SJSA1 (cell line): ENCODE measurements around the gene ZNF423. TPM values are rescaled to one million over a fixed set of nuclear protein-coding genes. Genes with fewer than 3 reads are reported as not detected.
A peak's percentile ranks its signal among the peaks of the same experiment; 100 is the strongest.

Experiments
- DNase-seq, 2 experiments: peaks; one replicate each; pipeline ENCODE4 v3.0.0-alpha.2; 2015 to 2020; ENCODE audit warnings: low spot score in 2 of 2, low read depth in 1 of 2
- H3K27ac ChIP-seq: fragments of 250-450 bp; sonication (Bioruptor Pico); 2 replicates; pipeline ENCODE4 v1.5.1; 2020; ENCODE audit warnings: mild to moderate bottlenecking, moderate library complexity
- H3K27me3 ChIP-seq: fragments of 250-450 bp; sonication (Bioruptor Pico); replicated peaks from 2 replicates; pipeline ENCODE4 v1.5.1; 2020; ENCODE audit warnings: mild to moderate bottlenecking, moderate library complexity
- H3K36me3 ChIP-seq: fragments of 250-450 bp; sonication (Bioruptor Pico); 2 replicates; pipeline ENCODE4 v1.5.1; 2020; ENCODE audit warnings: mild to moderate bottlenecking
- H3K4me1 ChIP-seq: fragments of 250-450 bp; sonication (Bioruptor Pico); replicated peaks from 2 replicates; pipeline ENCODE4 v1.6.1; 2021; ENCODE audit warnings: mild to moderate bottlenecking
- H3K4me3 ChIP-seq: fragments of 250-450 bp; sonication (Bioruptor Pico); 2 replicates; pipeline ENCODE4 v1.5.1; 2020; ENCODE audit warnings: mild to moderate bottlenecking
- H3K9me3 ChIP-seq: fragments of 250-450 bp; sonication (Bioruptor Pico); replicated peaks from 2 replicates; pipeline ENCODE4 v1.5.1; 2020; ENCODE audit warnings: mild to moderate bottlenecking
- total RNA-seq: library from RNA; depleted of rRNA; stranded (reverse); fragments of >200 nt; shearing (Covaris generic); gene quantifications from 2 replicates; pipeline ENCODE4 v1.2.3, GENCODE V29; 2014

ZNF423 gene
- total RNA-seq, 1 experiment from 2014 or later, result 5.4 TPM

DNA sequence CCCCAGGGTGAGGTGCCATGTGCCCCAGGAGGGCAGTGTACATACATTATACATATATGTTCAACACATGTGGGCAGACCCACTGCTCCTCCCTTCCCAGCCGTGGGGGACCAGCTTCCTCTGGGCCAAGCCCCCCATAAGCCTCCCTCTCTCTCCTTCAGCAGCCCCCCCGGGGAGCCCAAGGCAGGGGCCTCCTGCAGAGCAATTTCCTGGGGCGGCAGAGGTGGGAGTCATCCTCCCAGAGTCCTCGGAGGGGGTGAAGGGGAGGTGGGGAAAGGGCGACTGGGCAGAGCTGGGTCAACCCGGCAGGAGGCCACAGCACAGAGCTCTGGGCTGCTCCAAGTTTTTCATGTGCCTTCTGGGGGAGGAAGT lies 235.1 kb downstream of the ZNF423 start:
- peak in 1 of 2 experiments; percentile 45 for DNase-seq
- no peaks in the 10 kb centered on the region for H3K27me3 ChIP-seq
- peak overlapping the region; percentile 46 for H3K27ac ChIP-seq

GRCh38 chr16:49620158-49620868 lies 235.6 kb downstream of the ZNF423 start:
- Histone ChIP-seq H3K27ac (peak overlapping the region; percentile 46), H3K4me3 (no peak overlapping the region), H3K27me3 (no peaks in the 10 kb centered on the region), H3K9me3 (no peaks in the 10 kb centered on the region), H3K4me1 (peaks cover 30% of the 10 kb centered on the region), H3K36me3 (no peaks in the 10 kb centered on the region)
- DNase-seq, result peak; percentile 87 to 95

More for the DNA sequence above, 235.1 kb downstream of the ZNF423 start:
- Histone ChIP-seq H3K36me3 (no peaks in the 10 kb centered on the region), H3K9me3 (no peaks in the 10 kb centered on the region), H3K4me1 (peaks cover 30% of the 10 kb centered on the region), H3K4me3 (no peak overlapping the region)

DNA sequence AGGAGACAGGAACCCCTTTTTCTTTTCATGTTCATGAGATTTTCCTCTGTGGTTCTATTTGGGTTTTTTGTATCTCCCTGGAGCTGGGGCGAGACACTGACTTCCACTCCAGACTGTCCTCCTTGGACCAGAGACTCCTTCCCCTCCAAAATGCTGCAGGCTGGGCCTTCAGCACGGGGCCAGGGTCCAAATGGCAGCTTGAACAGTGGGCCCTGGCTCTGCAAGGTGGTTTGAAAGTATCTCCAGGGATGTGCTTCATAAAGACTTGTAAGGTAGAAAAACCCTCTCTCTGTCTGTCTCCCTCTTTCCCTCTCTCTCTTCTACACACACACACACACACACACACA lies 236.1 kb downstream of the ZNF423 start:
- Histone ChIP-seq H3K27ac (peak overlapping the region; percentile 46; the same call in 1 of the 2 replicates), H3K9me3 (no peaks in the 10 kb centered on the region), H3K4me3 (no peak overlapping the region)

GRCh38 chr16:49618955-49619354 lies 237.0 kb downstream of the ZNF423 start:
- DNase-seq, result peak in 1 of 2 experiments; percentile 2
- peaks cover 30% of the 10 kb centered on the region for H3K4me1 ChIP-seq

More for the DNA sequence above, 236.1 kb downstream of the ZNF423 start:
- Histone ChIP-seq H3K27me3 (no peaks in the 10 kb centered on the region), H3K36me3 (no peaks in the 10 kb centered on the region), H3K4me1 (peaks cover 30% of the 10 kb centered on the region)
- peak in 1 of 2 experiments; percentile 15 for DNase-seq

DNA sequence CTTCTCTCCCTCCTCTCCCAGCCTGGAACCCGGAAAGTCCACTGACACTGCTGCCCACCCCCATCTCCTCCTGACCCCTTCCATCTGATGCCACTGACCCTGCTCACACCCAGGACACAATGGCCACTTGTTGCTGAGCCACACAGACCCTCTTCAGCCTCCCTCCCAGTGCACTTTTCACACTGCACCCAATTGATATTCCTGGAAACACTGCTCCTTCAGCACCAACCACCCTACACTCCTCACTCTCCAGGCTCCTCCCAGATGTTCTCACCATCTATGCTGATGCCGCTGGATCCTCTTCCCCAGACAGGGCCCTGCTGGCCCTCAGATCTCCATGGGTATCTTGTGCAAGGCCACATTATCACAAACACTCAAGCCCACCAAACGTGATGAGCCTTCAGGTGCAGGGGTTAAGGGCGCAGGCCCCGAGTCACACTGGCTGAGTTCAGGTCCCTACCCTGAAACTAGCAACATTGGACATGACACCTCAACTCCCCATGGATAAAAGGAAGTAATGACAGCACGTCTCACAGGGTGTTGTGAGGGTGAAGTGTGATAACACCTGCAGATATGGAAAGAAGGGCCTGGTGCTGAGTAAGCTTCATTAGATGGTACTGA lies 238.1 kb downstream of the ZNF423 start:
- Histone ChIP-seq H3K27me3 (no peaks in the 10 kb centered on the region), H3K4me3 (no peak overlapping the region), H3K9me3 (no peaks in the 10 kb centered on the region), H3K27ac (no peak overlapping the region), H3K4me1 (peaks cover 30% of the 10 kb centered on the region), H3K36me3 (no peaks in the 10 kb centered on the region)
- peak in 1 of 2 experiments; percentile 16 for DNase-seq

More at GRCh38 chr16:49618955-49619354, 237.0 kb downstream of the ZNF423 start:
- H3K9me3 ChIP-seq, result no peaks in the 10 kb centered on the region
- no peak overlapping the region for H3K27ac ChIP-seq
- no peak overlapping the region for H3K4me3 ChIP-seq
- no peaks in the 10 kb centered on the region for H3K36me3 ChIP-seq
- no peaks in the 10 kb centered on the region for H3K27me3 ChIP-seq

DNA sequence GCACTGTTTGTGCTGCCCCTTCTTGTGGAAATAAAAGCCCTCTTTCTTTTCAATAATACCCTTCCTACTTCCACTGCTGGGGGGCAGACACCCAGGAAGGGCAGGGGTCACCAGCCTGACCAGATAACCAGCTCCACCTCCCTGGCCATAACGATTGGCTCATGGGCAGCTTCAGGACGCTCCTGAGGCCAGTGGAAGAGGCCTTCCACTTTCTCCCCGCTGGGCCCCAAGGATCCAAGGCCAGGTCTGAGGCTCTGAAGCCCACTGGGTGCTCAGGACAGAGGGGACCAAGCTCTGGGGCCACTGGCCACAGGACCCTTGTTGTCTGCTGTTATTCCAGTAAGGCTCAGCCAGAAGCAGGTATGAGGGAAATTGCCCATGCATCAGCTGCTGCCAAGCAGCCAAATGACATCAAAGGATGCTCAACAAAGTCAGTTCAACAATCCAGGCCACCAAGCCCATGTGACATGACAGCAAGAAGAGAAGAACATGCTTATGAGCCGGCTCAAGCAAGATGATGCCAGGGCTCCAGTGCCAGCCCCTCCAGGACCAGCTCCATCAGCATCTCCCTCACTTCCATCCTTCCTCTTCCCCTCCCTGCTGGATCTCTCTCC lies 238.8 kb downstream of the ZNF423 start:
- DNase-seq, result peak in 1 of 2 experiments; percentile 31
- Histone ChIP-seq H3K4me1 (peaks cover 30% of the 10 kb centered on the region), H3K27ac (no peak overlapping the region)

GRCh38 chr16:49615576-49615975 lies 240.3 kb downstream of the ZNF423 start:
- H3K4me3 ChIP-seq, result no peak overlapping the region
- no peak overlapping the region for H3K27ac ChIP-seq
- peak in 1 of 2 experiments; percentile 28 for DNase-seq
- no peaks in the 10 kb centered on the region for H3K36me3 ChIP-seq
- H3K27me3 ChIP-seq, result no peaks in the 10 kb centered on the region
- no peaks in the 10 kb centered on the region for H3K9me3 ChIP-seq
- H3K4me1 ChIP-seq, result peaks cover 18% of the 10 kb centered on the region

More for the DNA sequence above, 238.8 kb downstream of the ZNF423 start:
- Histone ChIP-seq H3K9me3 (no peaks in the 10 kb centered on the region), H3K36me3 (no peaks in the 10 kb centered on the region), H3K4me3 (no peak overlapping the region), H3K27me3 (no peaks in the 10 kb centered on the region)

GRCh38 chr16:49610983-49611382 lies 244.9 kb downstream of the ZNF423 start:
- no peaks in the 10 kb centered on the region for H3K36me3 ChIP-seq
- no peaks in the 10 kb centered on the region for H3K9me3 ChIP-seq
- no peak for DNase-seq
- no peak overlapping the region for H3K4me3 ChIP-seq
- no peaks in the 10 kb centered on the region for H3K27me3 ChIP-seq
- no peaks in the 10 kb centered on the region for H3K4me1 ChIP-seq
- H3K27ac ChIP-seq, result no peak overlapping the region

DNA sequence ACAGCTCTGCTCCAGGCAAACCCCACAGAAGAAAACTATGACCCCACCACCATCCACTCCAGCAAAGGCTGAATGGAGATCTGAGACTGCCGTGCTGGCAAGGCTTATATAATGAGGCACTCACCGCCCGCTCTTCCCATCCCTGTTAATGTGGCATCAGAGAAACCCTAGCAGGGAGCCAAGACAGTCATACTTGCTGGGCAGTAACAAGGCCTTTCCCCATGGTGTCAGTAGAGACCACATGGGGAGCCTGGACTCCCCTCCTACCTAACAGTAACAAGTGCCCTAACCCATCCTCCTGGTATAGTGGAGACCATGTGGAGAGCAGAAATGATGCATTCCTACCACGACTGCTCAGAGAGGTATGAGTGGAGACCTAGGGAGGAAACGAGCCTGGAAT lies 247.1 kb downstream of the ZNF423 start:
- Histone ChIP-seq H3K9me3 (no peaks in the 10 kb centered on the region), H3K27me3 (no peaks in the 10 kb centered on the region), H3K36me3 (no peaks in the 10 kb centered on the region), H3K4me1 (no peaks in the 10 kb centered on the region), H3K27ac (no peak overlapping the region), H3K4me3 (no peak overlapping the region)
- peak; percentile 37 to 54 for DNase-seq

DNA sequence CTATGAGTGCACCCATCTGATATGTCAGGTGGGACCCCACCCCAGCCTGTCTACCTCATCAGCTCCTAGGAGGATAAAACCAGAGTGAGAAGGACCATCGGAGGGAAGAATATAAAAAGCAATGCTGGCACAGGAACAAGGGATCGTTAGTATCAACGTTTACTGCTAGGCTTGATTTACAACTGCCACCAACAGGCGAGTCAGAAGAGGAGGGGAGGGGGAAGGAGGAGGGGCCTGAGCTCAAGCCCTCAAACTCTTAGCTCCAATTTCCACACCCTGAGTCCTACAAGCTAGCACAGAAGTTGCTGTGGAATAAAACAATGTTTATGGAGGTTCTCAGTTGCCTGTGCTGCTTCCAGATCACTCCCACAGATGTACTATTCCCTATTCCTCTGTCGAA lies 247.8 kb downstream of the ZNF423 start:
- H3K4me3 ChIP-seq, result no peak overlapping the region

DNA sequence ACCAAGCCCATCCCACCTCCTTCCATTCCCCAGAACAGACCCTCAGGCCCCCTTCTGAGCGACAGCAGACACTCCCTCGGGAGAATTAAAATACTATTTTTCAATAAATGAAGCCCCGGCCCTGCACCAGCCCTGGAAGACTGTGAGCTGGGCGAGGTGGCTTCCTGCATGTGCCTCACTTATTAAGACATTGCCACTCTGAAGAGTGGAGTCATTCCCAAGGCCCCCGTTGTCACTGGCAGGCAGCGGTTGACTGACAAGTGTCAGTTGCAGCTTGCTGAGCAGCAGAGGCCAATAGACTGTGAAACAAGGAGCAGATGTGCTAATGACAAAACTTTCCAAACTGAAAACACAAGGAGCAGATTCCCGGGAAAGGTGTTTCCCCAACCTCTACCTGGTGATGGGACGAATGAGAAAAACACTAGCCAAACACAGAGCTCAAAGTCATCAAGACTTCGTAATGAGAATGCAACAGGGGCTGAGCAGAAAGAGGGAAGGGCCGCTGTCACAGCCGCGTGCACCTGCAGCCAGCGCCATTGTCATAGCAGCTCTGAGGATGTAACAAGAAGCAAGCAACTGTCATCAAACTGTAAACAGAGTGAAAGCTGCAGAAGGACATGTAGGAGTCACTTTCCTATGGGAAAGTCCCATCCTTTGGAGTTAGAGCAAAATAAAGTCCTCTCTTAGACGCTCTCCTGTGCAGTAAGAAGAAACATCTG lies 250.2 kb downstream of the ZNF423 start:
- Histone ChIP-seq H3K4me1 (no peaks in the 10 kb centered on the region), H3K36me3 (no peaks in the 10 kb centered on the region), H3K27ac (no peak overlapping the region)

More for the DNA sequence above, 247.8 kb downstream of the ZNF423 start:
- no peaks in the 10 kb centered on the region for H3K36me3 ChIP-seq
- H3K27ac ChIP-seq, result no peak overlapping the region
- H3K9me3 ChIP-seq, result no peaks in the 10 kb centered on the region
- peak in 1 of 2 experiments; percentile 20 for DNase-seq
- H3K4me1 ChIP-seq, result no peaks in the 10 kb centered on the region
- H3K27me3 ChIP-seq, result no peaks in the 10 kb centered on the region

GRCh38 chr16:49604602-49605001 lies 251.3 kb downstream of the ZNF423 start:
- H3K4me3 ChIP-seq, result no peak overlapping the region
- no peaks in the 10 kb centered on the region for H3K27me3 ChIP-seq
- H3K9me3 ChIP-seq, result no peaks in the 10 kb centered on the region
- no peaks in the 10 kb centered on the region for H3K4me1 ChIP-seq
- DNase-seq, result peak in 1 of 2 experiments; percentile 29
- no peaks in the 10 kb centered on the region for H3K36me3 ChIP-seq
- no peak overlapping the region for H3K27ac ChIP-seq

More for the DNA sequence above, 250.2 kb downstream of the ZNF423 start:
- Histone ChIP-seq H3K4me3 (no peak overlapping the region), H3K27me3 (no peaks in the 10 kb centered on the region), H3K9me3 (no peaks in the 10 kb centered on the region)
- peak in 1 of 2 experiments; percentile 36 for DNase-seq

- Histone ChIP-seq H3K27me3 (no peaks in the 10 kb centered on the region), H3K4me1 (no peaks in the 10 kb centered on the region), H3K4me3 (no peak overlapping the region), H3K9me3 (no peaks in the 10 kb centered on the region), H3K27ac (no peak overlapping the region), H3K36me3 (no peaks in the 10 kb centered on the region)
- peak in 1 of 2 experiments; percentile 28 for DNase-seq
Observed at GRCh38 chr16:49603956-49604355, 252.0 kb downstream of the ZNF423 start.
